OCI-LY3 (cell line): ENCODE measurements around the gene MAGI2.

Source experiments
- H2AFZ ChIP-seq: fragments of 200-600, 300-600 bp; shearing (Covaris generic); 2 replicates; pipeline ENCODE4 v1.6.0; 2014; ENCODE audit warnings: antibody characterized with exemption, low read depth, low read length
- H3K27ac ChIP-seq: fragments of 200-600, 300-600 bp; sonication (generic); 2 replicates; pipeline ENCODE4 v1.5.1; 2014; ENCODE audit warnings: mild to moderate bottlenecking, low read length, moderate library complexity, mixed read lengths
- H3K27me3 ChIP-seq: fragments of 200-600, 300-600 bp; sonication (generic); 2 replicates; pipeline ENCODE4 v1.6.1; 2014; ENCODE audit warnings: low read depth, low read length, mixed read lengths
- H3K36me3 ChIP-seq: fragments of 200-600, 300-600 bp; sonication (generic); replicated peaks from 2 replicates; pipeline ENCODE3; 2014; ENCODE audit warnings: low read depth, low read length, mixed read lengths
- H3K4me1 ChIP-seq: fragments of 300-600, 200-600 bp; sonication (generic); 2 replicates; pipeline ENCODE4 v1.6.1; 2014; ENCODE audit warnings: low read length, mixed read lengths
- H3K4me2 ChIP-seq: fragments of 200-600, 300-600 bp; sonication (generic); 2 replicates; pipeline ENCODE4 v1.6.1; 2014; ENCODE audit warnings: low read length, mixed read lengths
- H3K4me3 ChIP-seq: fragments of 300-600, 200-600 bp; sonication (generic); 2 replicates; pipeline ENCODE4 v1.5.1; 2014; ENCODE audit warnings: antibody characterized with exemption, mild to moderate bottlenecking, low read length, moderate library complexity
- H3K79me2 ChIP-seq: fragments of 300-600, 200-600 bp; shearing (Covaris generic); 2 replicates; pipeline ENCODE4 v1.6.1; 2014; ENCODE audit warnings: mild to moderate bottlenecking, low read length, mixed read lengths
- H3K9ac ChIP-seq: fragments of 300-600, 200-600 bp; shearing (Covaris generic); 2 replicates; pipeline ENCODE4 v1.6.0; 2014; ENCODE audit warnings: mild to moderate bottlenecking, low read length, moderate library complexity
- H3K9me3 ChIP-seq: fragments of 200-600, 300-600 bp; shearing (Covaris generic); 2 replicates; pipeline ENCODE4 v1.6.1; 2014; ENCODE audit warnings: low read length, mixed read lengths; ENCODE audit not compliant: insufficient read depth
- H4K20me1 ChIP-seq: fragments of 200-600, 300-600 bp; sonication (generic); 2 replicates; pipeline ENCODE4 v1.6.1; 2016; ENCODE audit warnings: low read length, mixed read lengths; ENCODE audit not compliant: insufficient read depth
- CTCF ChIP-seq: fragments of 200-600, 300-600 bp; sonication (generic); IDR thresholded peaks from 2 replicates; pipeline ENCODE4 v1.5.1; 2014; ENCODE audit warnings: antibody characterized with exemption, low read length, low read depth
- EZH2phosphoT487 ChIP-seq: fragments of 200-600 bp; shearing (Covaris generic); IDR thresholded peaks from 2 replicates; pipeline ENCODE4 v1.6.1; 2018; ENCODE audit warnings: antibody characterized with exemption, mixed run types, low read depth

The MAGI2 gene

GRCh38 chr7:79353720-79354468 lies 99.6 kb downstream of the MAGI2 start:
- no peak for TF ChIP-seq EZH2phosphoT487
- no peak for TF ChIP-seq CTCF
- Histone ChIP-seq H3K9ac (no peak overlapping the region), H3K36me3 (no peaks in the 10 kb centered on the region), H3K4me2 (no peak overlapping the region), H3K79me2 (no peaks in the 10 kb centered on the region), H2AFZ (no peak overlapping the region), H3K27me3 (no peaks in the 10 kb centered on the region), H3K4me1 (no peaks in the 10 kb centered on the region), H4K20me1 (no peaks in the 10 kb centered on the region), H3K27ac (no peak overlapping the region), H3K9me3 (no peaks in the 10 kb centered on the region), H3K4me3 (no peak overlapping the region)

DNA sequence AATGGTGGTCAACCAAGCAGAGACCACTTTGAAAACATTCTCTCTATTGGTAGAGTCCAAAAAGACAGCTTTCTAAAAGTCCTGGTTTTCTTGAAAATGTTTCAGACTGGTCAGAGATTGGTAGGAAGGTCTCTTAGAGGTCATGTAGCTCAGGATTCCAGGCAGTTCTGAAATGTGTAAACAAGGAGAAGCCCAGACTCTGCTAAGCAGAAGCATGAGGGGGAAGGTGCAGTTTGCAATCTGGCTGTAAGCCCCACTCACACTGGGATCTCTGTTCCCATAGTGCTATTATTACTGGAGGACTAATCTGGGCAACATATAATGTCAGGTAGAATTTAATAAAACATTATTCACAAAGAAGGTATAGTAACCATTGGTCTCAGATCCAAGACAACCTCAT lies 101.1 kb downstream of the MAGI2 start:
- Histone ChIP-seq H3K9ac (no peak overlapping the region), H3K4me1 (no peaks in the 10 kb centered on the region), H3K36me3 (no peaks in the 10 kb centered on the region), H2AFZ (no peak overlapping the region), H3K27me3 (no peaks in the 10 kb centered on the region), H3K4me3 (no peak overlapping the region), H3K27ac (no peak overlapping the region), H3K79me2 (no peaks in the 10 kb centered on the region), H4K20me1 (no peaks in the 10 kb centered on the region), H3K9me3 (no peaks in the 10 kb centered on the region), H3K4me2 (no peak overlapping the region)
- TF ChIP-seq EZH2phosphoT487 (no peak), CTCF (no peak)

DNA sequence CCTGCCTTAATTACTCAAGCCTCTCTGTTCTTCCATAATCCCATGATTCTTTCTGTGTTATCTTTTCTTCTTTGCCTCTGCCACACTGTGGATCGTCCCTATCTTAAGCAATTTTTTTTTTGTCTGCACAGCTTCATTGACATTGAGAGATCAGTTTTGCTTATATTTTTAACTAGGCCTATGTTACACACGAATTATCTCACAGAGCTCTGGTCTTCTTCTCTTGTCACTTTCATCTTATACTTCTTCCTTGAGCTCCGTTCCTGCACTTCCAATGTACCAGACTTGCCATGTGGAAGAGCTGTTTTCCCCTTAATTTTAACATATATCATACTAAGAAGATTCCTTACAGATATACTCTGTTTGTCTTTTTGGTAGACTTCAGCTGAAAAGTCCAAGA lies 106.1 kb downstream of the MAGI2 start:
- Histone ChIP-seq H3K27me3 (no peaks in the 10 kb centered on the region), H3K9ac (no peak overlapping the region), H3K36me3 (no peaks in the 10 kb centered on the region), H3K79me2 (no peaks in the 10 kb centered on the region), H2AFZ (no peak overlapping the region), H3K4me1 (no peaks in the 10 kb centered on the region), H3K4me3 (no peak overlapping the region), H4K20me1 (no peaks in the 10 kb centered on the region), H3K4me2 (no peak overlapping the region), H3K27ac (no peak overlapping the region), H3K9me3 (no peaks in the 10 kb centered on the region)
- no peak for TF ChIP-seq CTCF

DNA sequence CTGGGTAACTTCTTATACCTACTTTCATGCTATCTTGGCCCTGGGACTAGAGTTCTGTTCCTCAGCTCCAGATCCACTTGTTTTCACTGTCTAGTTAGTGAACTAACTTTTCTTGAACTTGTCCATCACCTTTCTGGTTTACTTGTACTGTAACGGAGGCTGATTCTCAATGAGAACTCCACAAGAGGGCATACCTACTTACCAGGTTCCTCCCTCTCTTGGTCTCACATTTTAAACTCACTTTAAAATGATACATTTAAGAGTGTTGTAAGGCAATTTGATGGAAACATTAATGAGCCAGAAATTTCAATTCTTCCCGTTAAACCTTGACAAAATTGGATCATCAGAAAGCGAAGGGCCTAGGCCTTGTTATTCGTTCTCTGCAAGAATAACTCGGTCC lies 111.6 kb downstream of the MAGI2 start:
- no peak overlapping the region for H3K9ac ChIP-seq
- no peak overlapping the region for H3K27ac ChIP-seq
- no peak overlapping the region for H2AFZ ChIP-seq
- no peaks in the 10 kb centered on the region for H3K36me3 ChIP-seq
- H3K27me3 ChIP-seq, result no peaks in the 10 kb centered on the region
- no peak overlapping the region for H3K4me3 ChIP-seq
- H3K9me3 ChIP-seq, result no peaks in the 10 kb centered on the region
- TF ChIP-seq CTCF (no peak), EZH2phosphoT487 (no peak)
- H3K4me2 ChIP-seq, result no peak overlapping the region
- no peaks in the 10 kb centered on the region for H3K79me2 ChIP-seq
- H4K20me1 ChIP-seq, result no peaks in the 10 kb centered on the region
- no peaks in the 10 kb centered on the region for H3K4me1 ChIP-seq
